ENCODE results near the gene CPSF7.
"Not testable (repeated sequence)": the region's sequence is repeated elsewhere in the genome, so short reads cannot be mapped to it uniquely, and the experiment has no call there.

Gene CPSF7

DNA sequence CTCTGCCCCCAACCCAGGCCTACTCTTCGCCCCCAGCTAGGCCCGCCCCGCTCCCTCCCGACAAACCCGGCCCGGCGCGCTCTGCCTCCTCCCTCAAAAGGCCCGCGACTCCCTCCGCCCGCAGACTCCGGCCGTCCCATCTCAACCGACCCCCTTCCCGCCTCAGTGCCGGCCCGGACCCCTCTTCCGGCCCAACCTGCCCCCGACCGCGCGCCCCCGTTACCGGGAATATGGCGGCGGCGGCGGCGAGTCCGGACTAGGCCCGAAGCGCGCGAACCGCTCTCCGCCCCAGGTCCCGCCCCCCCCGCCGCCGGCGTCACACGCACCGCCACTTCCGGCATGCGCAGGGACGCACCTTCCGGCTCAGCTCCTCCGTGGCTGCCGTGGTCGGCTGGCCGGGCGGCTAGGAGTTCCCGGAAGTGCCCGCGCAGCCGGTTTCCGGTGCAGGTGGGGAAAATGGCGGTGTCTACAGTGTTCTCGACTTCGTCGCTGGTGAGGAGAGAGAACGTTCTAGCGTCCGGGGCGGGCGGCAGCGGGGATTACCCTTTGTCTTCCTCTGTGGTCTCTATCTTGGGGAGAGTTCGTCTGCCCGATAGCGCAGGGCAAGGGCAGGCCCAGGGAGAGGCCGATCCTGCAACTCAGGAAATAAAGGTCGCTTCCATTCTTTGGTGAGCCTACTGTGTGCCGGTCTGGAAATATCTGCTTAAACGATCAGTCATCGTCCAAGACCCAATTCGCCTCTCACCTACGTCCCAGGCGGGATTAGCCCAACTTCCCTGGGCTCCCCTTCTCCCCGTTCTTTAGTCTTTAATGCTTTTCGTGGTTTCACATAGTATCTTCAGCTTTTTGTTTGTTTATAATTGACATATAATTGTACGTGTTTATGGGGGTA lies at the start of gene CPSF7, which contains the start of gene SDHAF2:
TSS of gene CPSF7 (minus strand) at position 285 of the 892 bp plus-strand sequence. CDS start 740 bp downstream, outside the sequence.
TSS of gene SDHAF2 (plus strand) at position 434 of the 892 bp plus-strand sequence. CDS start at position 457, 23 bp downstream.
- FAIRE-seq, result no peak

- FAIRE-seq, result no peak
These were observed 48.0 kb upstream of the CPSF7 start for GRCh38 chr11:61477727-61478148.

- no peak for FAIRE-seq
These were observed 47.4 kb upstream of the CPSF7 start for GRCh38 chr11:61477126-61477525.

- FAIRE-seq, result no peak
These were observed 46.6 kb upstream of the CPSF7 start for GRCh38 chr11:61476371-61476770.

GRCh38 chr11:61475433-61475832 lies 45.7 kb upstream of the CPSF7 start:
- FAIRE-seq, result no peak

GRCh38 chr11:61474013-61474643 lies 44.4 kb upstream of the CPSF7 start:
- FAIRE-seq, result no peak

- no peak for FAIRE-seq
These were observed 43.7 kb upstream of the CPSF7 start for GRCh38 chr11:61473370-61474012.

- FAIRE-seq, result no peak
These were observed 43.1 kb upstream of the CPSF7 start for GRCh38 chr11:61472868-61473267.

DNA sequence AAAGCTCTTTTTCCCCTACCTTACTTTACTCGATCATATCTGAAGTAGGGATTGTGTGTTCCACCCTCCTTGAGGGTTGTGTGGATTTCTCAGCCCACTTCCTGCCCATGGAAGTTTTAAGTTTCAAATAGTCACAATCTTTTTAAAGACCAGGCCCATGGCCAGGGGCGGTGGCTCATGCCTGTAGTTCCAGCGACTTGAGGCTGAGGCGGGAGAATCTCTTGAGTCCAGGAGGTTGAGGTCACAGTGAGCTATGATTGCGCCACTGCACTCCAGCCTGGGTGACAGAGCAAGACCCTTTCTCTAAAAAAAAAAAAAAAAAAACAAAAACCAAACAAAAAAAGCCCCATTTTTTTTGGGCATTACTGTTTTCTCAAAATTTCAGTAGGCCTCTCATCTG lies 42.5 kb upstream of the CPSF7 start:
- FAIRE-seq, result no peak

- FAIRE-seq, result no peak
These were observed 38.2 kb upstream of the CPSF7 start for GRCh38 chr11:61468002-61468401.

DNA sequence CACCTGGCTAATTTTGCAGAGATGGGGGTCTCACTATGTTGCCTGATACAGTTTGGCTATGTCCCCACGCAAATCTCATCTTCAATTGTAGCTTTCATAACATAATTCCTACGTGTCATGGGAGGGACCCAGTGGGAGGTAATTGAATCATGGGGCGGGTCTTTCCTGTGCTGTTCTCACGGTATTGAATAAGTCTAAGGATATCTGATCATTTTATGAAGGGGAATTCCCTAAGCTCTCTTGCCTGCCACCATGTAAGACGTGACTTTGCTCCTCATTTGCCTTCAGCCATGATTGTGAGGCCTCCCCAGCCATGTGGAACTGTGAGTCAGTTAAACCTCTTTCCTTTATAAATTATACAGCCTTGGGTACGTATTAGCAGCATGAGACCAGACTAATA lies 37.8 kb upstream of the CPSF7 start:
- FAIRE-seq, result not testable (repeated sequence)

GRCh38 chr11:61460986-61461385 lies 31.2 kb upstream of the CPSF7 start:
- no peak for FAIRE-seq

DNA sequence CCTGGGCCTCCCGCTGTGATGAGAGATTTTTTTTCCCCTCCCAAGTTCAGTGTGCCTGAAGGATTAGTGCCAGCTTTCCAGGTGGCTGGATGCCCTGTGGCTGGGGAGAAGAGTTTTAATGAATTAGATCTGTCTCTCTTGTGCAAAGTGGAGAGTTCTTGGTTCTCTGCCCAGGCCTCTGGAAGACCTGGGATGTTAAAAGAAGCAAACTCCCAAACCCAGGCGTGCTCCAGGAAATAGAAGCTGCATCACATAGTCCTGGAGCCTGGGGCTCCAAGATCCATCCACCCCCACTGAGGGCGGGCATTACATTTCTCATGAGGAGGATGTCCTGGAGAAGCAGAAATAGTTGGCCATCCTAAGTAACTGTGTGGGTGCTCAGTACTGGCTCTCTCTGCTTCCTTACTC lies 30.7 kb upstream of the CPSF7 start:
- no peak for FAIRE-seq

DNA sequence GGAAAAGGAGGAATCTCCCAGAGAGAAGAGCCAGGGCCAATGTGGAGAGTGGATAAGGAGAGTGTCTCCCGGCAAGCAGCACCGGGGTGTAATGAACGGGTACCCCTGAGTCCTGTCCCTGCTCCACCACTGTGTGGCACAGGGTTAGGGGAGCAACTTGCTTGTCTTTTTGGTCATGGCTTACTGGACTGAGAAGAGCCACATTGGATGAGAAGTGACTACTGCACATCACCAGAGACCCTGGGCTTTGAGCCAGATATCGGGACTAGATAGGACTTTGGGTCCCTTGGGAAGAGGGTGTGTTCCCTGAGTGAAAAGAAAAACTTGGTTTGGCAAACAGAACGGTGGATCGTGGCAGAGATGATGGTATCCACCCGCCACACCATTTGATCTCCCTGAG lies 24.7 kb upstream of the CPSF7 start:
- no peak for FAIRE-seq

DNA sequence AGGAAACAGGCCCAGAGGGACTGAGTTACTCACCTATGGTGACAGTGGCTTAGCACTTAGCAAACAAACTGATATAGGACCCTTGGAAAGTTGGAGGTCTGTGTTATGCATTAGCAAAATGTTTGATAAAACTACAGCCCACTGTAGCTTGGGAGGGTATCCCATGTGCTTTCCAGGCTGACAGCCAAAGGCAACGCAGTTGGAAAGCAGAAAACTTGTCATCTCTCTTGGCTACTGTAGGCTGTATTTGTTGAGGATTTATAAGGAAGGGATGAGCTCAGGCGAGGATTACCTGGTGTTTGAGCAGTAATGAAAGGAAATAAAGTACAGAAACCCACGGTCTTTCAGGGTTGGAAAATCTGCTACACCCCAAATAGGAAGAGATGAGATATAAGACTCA lies 23.9 kb upstream of the CPSF7 start:
- no peak for FAIRE-seq

- no peak for FAIRE-seq
These were observed 23.1 kb upstream of the CPSF7 start for GRCh38 chr11:61452825-61453224.

DNA sequence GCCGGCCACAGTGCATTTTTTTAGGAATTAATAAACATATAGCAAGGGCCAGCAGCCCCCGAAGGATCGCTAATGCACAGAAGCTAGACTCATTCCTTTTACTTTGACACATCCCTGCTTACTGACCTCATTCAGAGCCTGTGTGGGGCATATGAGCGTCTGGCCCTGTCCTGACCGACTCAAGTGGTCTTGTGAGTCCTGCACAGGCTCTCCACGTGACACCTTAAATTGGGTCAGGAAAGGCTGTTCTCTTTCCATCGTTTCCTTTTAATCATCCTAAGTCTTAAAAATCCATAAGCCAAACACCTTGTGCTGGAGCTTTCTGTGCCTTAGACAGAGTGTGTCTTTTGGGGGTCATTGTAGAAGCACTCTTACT lies 18.8 kb upstream of the CPSF7 start:
- no peak for FAIRE-seq

DNA sequence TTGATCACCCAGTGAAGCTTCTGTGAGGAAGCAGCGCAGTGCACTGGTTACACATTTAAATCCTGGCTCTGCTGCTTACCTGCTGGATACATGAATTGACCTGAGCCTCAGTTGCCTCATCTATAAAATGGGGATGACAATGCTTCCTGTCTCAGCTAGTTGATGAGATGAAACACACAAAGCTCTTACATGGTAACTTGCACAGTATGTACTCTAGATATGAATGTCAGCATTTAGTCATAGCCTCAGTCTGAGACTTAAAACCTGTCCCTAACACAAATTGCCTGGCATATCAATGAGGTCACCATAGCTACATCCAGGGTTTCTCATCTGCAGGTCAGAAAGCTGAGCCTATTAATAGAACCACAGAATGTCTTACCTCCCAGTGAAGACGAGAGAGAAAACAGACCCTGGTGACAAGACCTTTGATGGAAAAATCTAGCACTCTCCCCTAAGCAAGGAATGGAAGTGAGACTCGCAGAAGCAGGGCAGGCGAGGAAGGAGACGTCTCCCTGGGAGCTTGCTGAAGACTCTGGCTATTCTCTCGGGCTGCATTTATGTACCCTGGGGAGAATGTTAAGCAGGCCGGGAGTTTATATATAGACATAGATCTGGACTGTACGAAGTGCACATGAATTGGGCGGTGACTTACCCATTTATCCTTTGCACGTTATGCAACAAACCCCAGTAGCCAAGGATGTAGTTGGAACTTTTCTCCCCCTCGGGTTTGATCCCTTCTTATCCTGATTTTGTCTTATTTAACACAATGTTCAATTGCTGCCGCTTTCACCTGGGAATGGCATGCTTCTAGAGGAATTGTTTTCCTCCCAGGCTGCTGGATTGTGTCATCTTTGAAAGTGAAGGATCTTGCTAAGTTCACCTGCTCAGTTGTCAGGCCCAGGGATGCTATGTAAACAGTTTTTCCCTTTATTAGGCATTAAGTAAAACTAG lies 18.1 kb upstream of the CPSF7 start:
- no peak for FAIRE-seq

- no peak for FAIRE-seq
These were observed 16.5 kb upstream of the CPSF7 start for GRCh38 chr11:61446211-61446651.

- FAIRE-seq, result no peak
These were observed 15.7 kb upstream of the CPSF7 start for GRCh38 chr11:61445516-61445915.

- no peak for FAIRE-seq
These were observed 12.8 kb upstream of the CPSF7 start for GRCh38 chr11:61442616-61443015.

- FAIRE-seq, result no peak
These were observed 9.8 kb upstream of the CPSF7 start for GRCh38 chr11:61439615-61440014.

Data from colon (tissue), 2 donors.